MCF 10A (cell line): Measurements from ENCODE around the gene TYRP1. TPM values are rescaled to one million over a fixed set of nuclear protein-coding genes. Genes with fewer than 3 reads are reported as not detected.

ENCODE experiments used
- BruUV-seq: library from RNA; stranded (reverse); fragments of 400-500 nt; replicated peaks from 2 replicates; lab custom pipeline; 2021; lab: Mats Ljungman, UMichigan
- CTCF ChIA-PET: fragments of 300-600 bp; sonication (Branson Sonifier 250); formaldehyde crosslinking; extraction: SDS; loops from one replicate; lab custom pipeline; 2021; ENCODE audit warnings: antibody characterized with exemption, inconsistent platforms; lab: Yijun Ruan, JAX
- POLR2A ChIA-PET: fragments of 300-600, 350-650 bp; sonication (Branson Sonifier 250); formaldehyde crosslinking; extraction: SDS; loops from one replicate; lab custom pipeline; 2020; ENCODE audit warnings: antibody characterized with exemption, inconsistent platforms; lab: Yijun Ruan, JAX
- DNase-seq: peaks from one replicate; pipeline ENCODE4 v3.0.0-alpha.2; 2018; ENCODE audit not compliant: unreplicated experiment
- H3K27ac Mint-ChIP-seq: one replicate; pipeline ENCODE4 v1.8.0; 2022; ENCODE audit warnings: mild to moderate bottlenecking, low read depth, mixed read lengths; ENCODE audit not compliant: unreplicated experiment
- H3K27me3 Mint-ChIP-seq: one replicate; pipeline ENCODE4 v1.8.0; 2022; ENCODE audit warnings: mixed read lengths; ENCODE audit not compliant: insufficient read depth, unreplicated experiment
- H3K36me3 Mint-ChIP-seq: one replicate; pipeline ENCODE4 v1.8.0; 2022; ENCODE audit warnings: mild to moderate bottlenecking, moderate library complexity, mixed read lengths; ENCODE audit not compliant: insufficient read depth, unreplicated experiment
- H3K4me1 Mint-ChIP-seq: one replicate; pipeline ENCODE4 v1.8.0; 2022; ENCODE audit warnings: mixed read lengths; ENCODE audit not compliant: insufficient read depth, unreplicated experiment
- H3K4me3 Mint-ChIP-seq: one replicate; pipeline ENCODE4 v1.8.0; 2022; ENCODE audit warnings: mild to moderate bottlenecking, moderate library complexity, mixed read lengths; ENCODE audit not compliant: unreplicated experiment
- H3K9me3 Mint-ChIP-seq: one replicate; pipeline ENCODE4 v1.8.0; 2022; ENCODE audit warnings: mixed read lengths; ENCODE audit not compliant: unreplicated experiment
- CTCF ChIP-seq: fragments of 200-600 bp; IDR thresholded peaks from one replicate; pipeline ENCODE4 v1.8.0; 2022; ENCODE audit warnings: antibody characterized with exemption, mild to moderate bottlenecking; ENCODE audit not compliant: unreplicated experiment
- intact Hi-C: fragments of 100-400 bp; cut with micrococcal nuclease; formaldehyde crosslinking; loops from 2 replicates; pipeline ENCODE4 v1.14.1; 2022
- total RNA-seq: library from RNA; stranded (reverse); gene quantifications from 2 replicates; pipeline ENCODE4 v1.2.3, GENCODE V29; 2022

The TYRP1 gene
- total RNA-seq, 1 experiment from 2014 or later, result not detected

- no peaks in the 10 kb centered on the region for H3K27me3 Mint-ChIP-seq
- BruUV-seq, result no TSS peak
- POLR2A ChIA-PET, result interaction anchor here (0.6 to 2.9 kb wide), 4 partner anchors 10 to 565 kb away, joined by 3 to 17 read pairs (median 3); partner anchors contain the start of gene LURAP1L
- no peak overlapping the region for H3K4me3 Mint-ChIP-seq
- no peak for TF ChIP-seq CTCF
- intact Hi-C loops, result no loop called here
- CTCF ChIA-PET, result interaction anchor here (0.6 to 9.4 kb wide), 9 partner anchors 8 to 355 kb away, joined by 3 to 131 read pairs (median 5); partner anchors contain the start of gene LURAP1L
- H3K27ac Mint-ChIP-seq, result no peak overlapping the region
- H3K36me3 Mint-ChIP-seq, result no peaks in the 10 kb centered on the region
- peaks cover 23% of the 10 kb centered on the region for H3K4me1 Mint-ChIP-seq
- H3K9me3 Mint-ChIP-seq, result no peaks in the 10 kb centered on the region
- no peak for DNase-seq
These were observed 33.6 kb downstream of the TYRP1 start for GRCh38 chr9:12726795-12727194.

DNA sequence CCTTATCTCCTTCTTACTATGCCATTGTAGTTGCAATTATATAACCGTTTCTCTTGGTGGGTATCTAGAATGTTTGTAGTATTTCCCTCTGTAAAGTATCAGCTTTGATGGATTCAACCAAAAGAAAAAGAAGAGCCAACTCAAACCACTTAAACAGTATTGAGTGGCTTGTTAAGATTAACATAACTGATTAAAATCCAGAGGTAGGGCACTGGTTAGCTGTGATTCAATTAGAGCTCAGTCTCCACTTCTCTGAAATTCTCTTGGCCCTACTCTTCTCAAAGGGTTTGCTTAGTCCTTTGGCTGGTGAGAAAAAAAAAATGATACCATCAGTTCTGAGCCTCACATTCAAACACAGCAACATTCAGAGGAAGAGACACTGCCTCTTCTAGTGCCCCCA lies 37.0 kb downstream of the TYRP1 start:
- H3K4me3 Mint-ChIP-seq, result no peak overlapping the region
- intact Hi-C loops, result no loop called here
- H3K9me3 Mint-ChIP-seq, result peaks cover 10% of the 10 kb centered on the region
- BruUV-seq, result no TSS peak
- H3K4me1 Mint-ChIP-seq, result peaks cover 4% of the 10 kb centered on the region
- H3K27ac Mint-ChIP-seq, result no peak overlapping the region
- ChIA-PET POLR2A (interaction anchor here (0.7 kb wide), 1 partner anchor 55 kb away, joined by 3 read pairs; no protein-coding TSS in a partner anchor), CTCF (interaction anchor here (0.7 to 9.4 kb wide), 5 partner anchors 11 to 549 kb away, joined by 3 to 131 read pairs (median 4); partner anchors contain the start of genes LURAP1L and MPDZ)
- TF ChIP-seq CTCF, result no peak
- no peak for DNase-seq
- H3K36me3 Mint-ChIP-seq, result peaks cover 14% of the 10 kb centered on the region
- H3K27me3 Mint-ChIP-seq, result no peaks in the 10 kb centered on the region

GRCh38 chr9:12730927-12731326 lies 37.7 kb downstream of the TYRP1 start:
- ChIA-PET CTCF (interaction anchor here (0.7 to 9.4 kb wide), 2 partner anchors 20 to 43 kb away, joined by 3 to 131 read pairs; partner anchors contain the start of gene LURAP1L), POLR2A (no interaction called here)
- intact Hi-C loops, result no loop called here
- Mint-ChIP-seq H3K9me3 (peaks cover 10% of the 10 kb centered on the region), H3K36me3 (peaks cover 14% of the 10 kb centered on the region), H3K4me3 (no peak overlapping the region), H3K27ac (no peak overlapping the region), H3K4me1 (peaks cover 4% of the 10 kb centered on the region), H3K27me3 (no peaks in the 10 kb centered on the region)
- DNase-seq, result no peak
- BruUV-seq, result no TSS peak
- TF ChIP-seq CTCF, result no peak

DNA sequence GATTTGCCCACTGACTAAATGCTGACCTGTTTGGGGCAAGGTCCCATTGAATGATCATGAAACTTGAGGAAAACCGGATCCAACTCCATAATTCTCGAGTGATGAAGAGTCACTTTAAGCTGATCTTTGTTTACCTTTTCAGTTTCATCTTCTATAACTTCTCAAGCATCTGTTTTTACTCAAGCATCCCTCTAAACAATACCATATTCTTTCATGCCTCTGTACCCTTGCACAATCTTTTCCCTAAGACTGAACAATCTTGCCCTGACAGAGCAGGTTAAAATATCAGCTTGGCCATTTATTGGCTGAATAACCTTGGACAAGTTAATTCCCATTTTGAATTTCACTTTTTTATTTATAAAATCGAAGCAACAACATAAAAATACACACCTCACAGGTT lies 39.8 kb downstream of the TYRP1 start:
- H3K27me3 Mint-ChIP-seq, result no peaks in the 10 kb centered on the region
- no peak overlapping the region for H3K27ac Mint-ChIP-seq
- H3K4me3 Mint-ChIP-seq, result no peak overlapping the region
- BruUV-seq, result no TSS peak
- H3K36me3 Mint-ChIP-seq, result peaks cover 20% of the 10 kb centered on the region
- CTCF ChIA-PET, result interaction anchor here (0.5 to 2.4 kb wide), 4 partner anchors 8 to 87 kb away, joined by 3 to 9 read pairs (median 4); no protein-coding TSS in a partner anchor
- peaks cover 4% of the 10 kb centered on the region for H3K4me1 Mint-ChIP-seq
- POLR2A ChIA-PET, result interaction anchor here (0.7 kb wide), 1 partner anchor 241 kb away, joined by 3 read pairs; no protein-coding TSS in a partner anchor
- peaks cover 10% of the 10 kb centered on the region for H3K9me3 Mint-ChIP-seq
- TF ChIP-seq CTCF, result no peak
- intact Hi-C loops, result no loop called here
- no peak for DNase-seq
